Femur (tissue), 1 donor: Measurements from ENCODE around the gene COX6B1.
A peak's percentile ranks its signal among the peaks of the same experiment; 100 is the strongest.
"Not testable (repeated sequence)": the region's sequence is repeated elsewhere in the genome, so short reads cannot be mapped to it uniquely, and the experiment has no call there.

Experiments used
- DNase-seq: peaks from one replicate; pipeline ENCODE4 v3.0.0-alpha.2; 2017

Gene COX6B1

GRCh38 chr19:35648017-35648961, at the start of gene COX6B1:
COX6B1 (plus strand) TSS chr19:35648323; CDS start chr19:35651244, 2,921 bp downstream.
- peak; percentile 97 for DNase-seq

DNA sequence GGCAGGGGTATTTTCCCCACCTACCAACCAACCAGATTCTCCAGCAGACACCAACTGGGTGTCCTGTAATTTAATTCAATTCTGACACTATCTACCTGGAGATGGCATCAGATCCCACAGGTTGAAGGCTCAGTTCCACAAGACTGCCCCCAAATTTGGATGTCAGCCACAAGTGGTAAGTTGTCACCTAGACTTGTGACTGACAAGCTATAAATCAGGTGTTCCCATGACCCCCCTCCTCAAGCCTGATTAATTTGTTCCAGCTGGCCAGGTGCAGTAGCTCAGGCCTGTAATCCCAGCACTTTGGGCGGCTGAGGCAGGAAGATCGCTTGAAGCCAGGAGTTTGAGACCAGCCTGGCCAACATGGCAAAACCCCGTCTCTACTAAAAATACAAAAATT, 46.2 kb upstream of the COX6B1 start:
- no peak for DNase-seq

DNA sequence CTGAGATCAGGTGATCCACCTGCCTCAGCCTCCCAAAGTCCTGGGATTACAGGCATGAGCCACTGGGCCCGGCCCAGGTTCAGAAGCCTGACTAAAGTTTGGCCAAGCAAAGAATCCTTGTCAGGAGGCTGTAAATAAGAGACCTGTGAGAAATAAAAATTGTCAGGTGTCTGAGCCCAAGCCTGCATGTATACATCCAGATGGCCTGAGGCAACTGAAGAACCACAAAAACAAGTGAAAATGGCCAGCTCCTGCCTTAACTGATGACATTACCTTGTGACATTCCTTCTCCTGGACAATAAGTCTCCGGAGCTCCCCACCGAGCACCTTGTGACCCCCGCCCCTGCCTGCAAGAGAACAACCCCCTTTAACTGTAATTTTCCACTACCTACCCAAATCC, 43.7 kb upstream of the COX6B1 start:
- DNase-seq = not testable (repeated sequence)

- not testable (repeated sequence) for DNase-seq
These were observed 41.0 kb upstream of the COX6B1 start for GRCh38 chr19:35607170-35607569.

DNA sequence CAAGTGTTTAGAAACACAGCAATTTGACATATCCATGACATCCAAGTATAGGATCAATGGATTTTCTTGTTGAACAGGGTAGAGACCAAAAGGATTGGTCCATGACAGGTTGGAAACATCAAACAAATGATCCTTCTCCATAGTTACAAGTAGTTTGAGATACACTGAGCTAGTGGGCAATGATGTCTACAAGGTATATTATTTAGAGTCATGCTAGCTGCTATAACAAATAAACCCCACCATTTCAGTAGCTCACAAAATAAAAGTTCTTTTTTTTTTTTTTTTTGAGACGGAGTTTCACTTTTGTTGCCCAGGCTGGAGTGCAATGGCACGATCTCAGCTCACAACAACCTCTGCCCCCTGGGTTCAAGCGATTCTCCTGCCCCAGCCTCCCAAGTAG, 40.5 kb upstream of the COX6B1 start:
- DNase-seq = no peak

GRCh38 chr19:35608251-35608650, 39.9 kb upstream of the COX6B1 start:
- no peak for DNase-seq

DNA sequence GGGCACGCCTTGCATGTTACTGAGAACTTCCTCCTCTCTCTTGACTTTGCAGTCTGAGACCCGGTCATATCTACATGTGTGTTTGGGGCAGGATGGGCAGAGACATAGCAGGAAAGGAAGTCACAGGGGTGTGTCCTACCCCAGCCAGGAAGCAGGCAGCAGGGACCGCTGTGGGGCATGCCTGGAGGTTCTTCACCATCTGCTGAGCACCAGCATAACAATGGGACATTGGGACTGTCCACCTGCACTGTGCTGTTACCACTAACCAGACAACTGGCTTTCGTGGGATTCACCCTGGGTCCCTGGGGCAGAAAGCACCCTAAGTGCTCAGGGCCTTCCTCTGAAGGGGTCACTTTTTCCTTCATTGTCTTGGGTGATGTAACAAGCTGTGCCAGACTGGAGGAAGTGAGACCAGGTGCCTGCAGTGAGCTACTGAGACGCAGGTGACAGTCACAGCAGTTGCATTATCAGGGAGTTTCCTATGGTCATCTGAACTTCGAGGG, 38.2 kb upstream of the COX6B1 start:
- DNase-seq = no peak

DNA sequence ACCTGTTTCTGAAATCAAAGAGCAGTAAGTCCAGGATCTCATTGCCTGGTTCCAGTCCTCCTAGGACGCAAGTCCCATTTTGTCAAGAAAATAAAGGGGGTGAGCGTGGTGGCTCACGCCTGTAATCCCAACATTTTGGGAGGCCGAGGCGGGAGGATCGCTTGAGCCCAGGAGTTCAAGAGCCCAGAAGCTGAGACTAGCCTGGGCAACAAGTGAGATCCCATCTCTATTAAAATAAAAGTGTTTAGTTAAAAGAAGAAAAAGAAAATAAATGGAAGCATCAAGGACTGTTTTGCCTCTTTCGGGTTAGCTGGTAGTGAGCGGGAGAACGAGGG, 35.9 kb upstream of the COX6B1 start:
- DNase-seq = no peak

DNA sequence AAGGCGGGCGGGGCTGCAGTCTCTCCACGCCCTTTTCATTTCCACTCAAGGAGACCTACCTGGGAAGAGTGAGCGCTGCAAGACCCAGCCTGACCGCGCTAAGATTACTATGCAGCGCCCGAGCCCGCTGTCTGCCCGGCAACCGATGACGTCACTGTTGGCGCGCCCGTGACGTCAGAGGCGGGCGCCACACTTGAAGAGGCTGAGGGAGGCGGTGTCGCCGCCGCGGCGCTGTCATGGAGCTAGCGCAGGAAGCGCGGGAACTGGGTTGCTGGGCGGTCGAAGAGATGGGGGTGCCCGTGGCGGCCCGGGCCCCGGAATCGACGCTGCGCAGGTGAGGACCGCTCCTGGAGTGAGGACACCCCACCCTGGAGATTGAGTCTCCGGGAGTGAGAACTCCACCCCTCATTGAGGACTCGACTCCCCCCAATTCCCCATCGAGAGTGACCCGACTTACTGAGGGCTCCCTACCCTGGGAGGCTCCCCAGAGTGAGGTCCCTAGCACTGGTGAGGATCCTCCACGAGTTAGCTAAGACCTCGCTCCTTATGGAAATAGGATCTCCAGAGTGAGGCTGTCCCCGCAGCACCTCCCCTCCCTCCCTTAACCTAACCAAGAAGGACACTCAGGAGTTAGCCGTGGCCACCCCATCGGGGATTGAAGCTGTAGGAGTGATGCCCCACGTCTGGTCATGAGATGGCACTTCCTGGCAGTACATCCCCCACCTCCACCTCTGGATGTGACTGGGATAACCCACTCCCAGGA, 35.4 kb upstream of the COX6B1 start, which contains the start of gene HAUS5:
Gene HAUS5, plus strand, starts transcription at position 177 of the 763 bp plus-strand sequence. Its CDS starts 60 bp downstream, at position 237.
- DNase-seq = peak; percentile 97

DNA sequence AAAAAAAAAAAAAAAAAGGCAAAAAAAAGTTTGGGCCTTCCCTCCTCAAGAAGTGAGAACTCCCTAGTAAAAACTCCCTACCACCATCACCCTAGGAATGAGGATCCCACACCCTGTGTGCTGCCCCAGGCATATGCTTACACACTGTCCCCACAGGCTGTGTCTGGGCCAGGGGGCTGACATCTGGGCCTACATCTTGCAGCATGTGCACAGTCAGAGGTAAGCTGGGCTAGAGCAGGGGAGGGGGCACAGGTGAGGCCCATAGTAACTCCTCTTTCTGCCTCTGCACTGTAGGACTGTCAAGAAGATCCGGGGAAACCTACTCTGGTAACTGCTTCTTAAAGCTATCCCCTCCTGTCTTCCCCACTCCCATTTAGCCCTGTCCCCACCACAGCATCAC, 34.5 kb upstream of the COX6B1 start:
- DNase-seq = no peak

DNA sequence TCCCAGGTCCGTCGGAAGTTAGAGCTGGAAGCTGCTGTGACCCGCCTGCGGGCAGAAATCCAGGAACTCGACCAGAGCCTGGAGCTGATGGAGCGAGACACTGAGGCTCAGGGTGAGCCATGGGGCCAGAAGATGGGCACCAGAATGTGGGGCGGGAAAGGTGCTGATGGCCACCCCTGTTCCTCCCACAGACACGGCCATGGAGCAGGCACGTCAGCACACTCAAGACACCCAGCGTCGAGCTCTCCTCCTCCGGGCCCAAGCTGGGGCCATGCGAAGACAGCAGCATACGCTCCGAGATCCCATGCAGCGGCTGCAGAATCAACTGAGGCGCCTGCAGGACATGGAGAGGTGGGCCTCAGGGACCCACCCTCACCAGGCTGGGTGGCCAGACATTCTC, 33.1 kb upstream of the COX6B1 start:
- DNase-seq = no peak

- no peak for DNase-seq
These were observed 29.3 kb upstream of the COX6B1 start for GRCh38 chr19:35618857-35619256.

GRCh38 chr19:35619290-35619923, 28.7 kb upstream of the COX6B1 start:
- DNase-seq = no peak

DNA sequence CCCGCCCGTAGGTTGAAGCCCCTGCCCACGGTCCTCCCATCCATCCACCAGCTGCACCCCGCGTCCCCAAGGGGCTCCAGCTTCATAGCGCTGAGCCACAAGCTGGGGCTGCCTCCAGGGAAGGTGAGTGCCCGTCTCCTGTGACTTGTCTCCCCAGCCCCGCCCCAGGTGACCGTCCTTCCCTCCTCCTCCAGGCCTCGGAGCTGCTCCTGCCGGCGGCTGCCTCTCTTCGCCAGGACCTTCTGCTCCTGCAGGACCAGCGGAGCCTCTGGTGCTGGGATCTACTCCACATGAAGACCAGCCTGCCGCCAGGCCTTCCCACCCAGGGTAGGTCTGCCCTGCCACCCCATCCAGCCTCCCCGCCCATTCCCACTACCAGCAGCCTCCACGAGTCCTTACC, 28.1 kb upstream of the COX6B1 start:
- DNase-seq = no peak

- no peak for DNase-seq
These were observed 26.4 kb upstream of the COX6B1 start for GRCh38 chr19:35621708-35622107.

DNA sequence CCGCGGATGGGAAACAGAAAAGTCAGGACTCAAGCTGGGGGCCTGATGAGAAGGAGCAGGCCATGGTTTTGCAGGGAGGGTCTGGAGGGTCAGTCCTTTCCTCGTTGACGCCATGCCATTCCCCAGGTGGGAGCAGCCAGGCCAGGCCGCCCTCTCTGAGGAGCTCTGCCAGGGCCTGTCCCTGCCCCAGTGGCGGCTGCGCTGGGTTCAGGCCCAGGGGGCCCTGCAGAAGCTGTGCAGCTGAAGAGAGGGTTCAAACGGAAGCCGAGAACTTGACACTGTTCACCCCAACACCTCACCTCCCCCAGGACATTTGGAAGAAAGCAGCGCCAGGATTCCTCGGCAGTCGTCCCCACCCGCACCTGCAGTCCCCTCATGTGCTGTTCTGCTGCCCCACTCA, 25.4 kb upstream of the COX6B1 start:
- no peak for DNase-seq

GRCh38 chr19:35623327-35624010, 24.7 kb upstream of the COX6B1 start:
- no peak for DNase-seq

DNA sequence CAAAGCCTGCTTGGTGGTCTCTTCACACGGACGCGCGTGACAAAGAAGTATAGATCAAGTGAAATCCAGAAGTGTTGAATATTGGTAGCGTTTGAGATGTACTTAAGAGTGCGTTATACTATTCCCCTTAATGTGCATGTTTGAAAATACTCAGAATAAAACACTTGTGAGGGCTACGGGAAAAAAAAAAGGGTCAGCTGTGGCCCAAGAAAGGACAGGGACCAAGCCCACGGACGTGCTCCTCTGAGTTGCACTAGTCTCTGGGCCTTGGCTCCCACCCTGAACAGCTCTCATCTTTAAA, 19.9 kb upstream of the COX6B1 start:
- no peak for DNase-seq

DNA sequence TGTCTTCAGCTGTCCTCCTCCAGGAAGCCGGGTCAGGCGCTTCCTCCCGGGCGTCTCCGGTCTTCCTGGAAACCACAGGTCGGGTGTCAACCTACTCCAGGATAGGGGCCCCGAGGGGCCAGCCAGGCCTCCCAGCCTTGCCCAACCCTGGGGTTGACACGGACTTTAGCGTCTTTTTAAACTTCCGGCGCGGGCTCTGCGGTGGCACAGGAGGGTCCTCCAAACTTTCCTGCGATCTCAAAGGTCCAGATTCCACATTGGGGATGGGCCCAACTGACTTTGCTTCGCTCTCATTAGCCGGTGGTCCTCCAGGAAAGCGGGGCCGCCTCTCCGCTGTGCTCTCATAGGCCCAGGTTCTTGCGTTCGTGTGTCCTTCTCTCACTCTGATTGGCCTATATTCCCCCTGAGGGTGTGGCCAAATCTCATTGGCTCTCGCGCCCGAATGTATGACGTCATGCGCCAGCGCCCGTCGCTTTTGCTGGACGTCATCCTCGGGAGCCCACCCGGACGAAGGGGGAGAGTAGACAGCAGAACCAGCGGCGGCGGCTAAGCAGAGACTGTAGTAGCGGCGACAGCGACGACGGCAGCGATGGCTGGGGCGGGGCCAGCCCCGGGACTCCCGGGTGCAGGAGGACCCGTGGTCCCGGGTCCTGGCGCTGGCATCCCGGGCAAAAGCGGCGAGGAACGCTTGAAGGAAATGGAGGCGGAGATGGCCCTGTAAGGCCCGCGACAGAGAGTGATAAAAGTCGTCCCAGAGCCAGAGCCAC, 19.4 kb upstream of the COX6B1 start, which contains the start of gene RBM42:
Gene RBM42, plus strand, starts transcription at position 472 of the 767 bp plus-strand sequence. Its CDS starts 118 bp downstream, at position 590.
- DNase-seq = peak; percentile 99

GRCh38 chr19:35629332-35629633, 18.8 kb upstream of the COX6B1 start:
- DNase-seq = no peak

- no peak for DNase-seq
These were observed 14.2 kb upstream of the COX6B1 start for GRCh38 chr19:35633727-35634440.
